DMS 273 (cell line): ENCODE results near the gene CTNNA2.

Experiments used
- DNase-seq: peaks from one replicate; lab custom pipeline; 2025; ENCODE audit not compliant: unreplicated experiment; lab: John Stamatoyannopoulos, UW

Gene CTNNA2

GRCh38 chr2:79700651-79701050 is 187.8 kb downstream of the CTNNA2 start:
- no peak for DNase-seq

GRCh38 chr2:79702905-79703304 is 190.1 kb downstream of the CTNNA2 start:
- DNase-seq: no peak

- no peak for DNase-seq
These were observed 198.2 kb downstream of the CTNNA2 start for GRCh38 chr2:79711098-79711497.

- DNase-seq: no peak
These were observed 200.4 kb downstream of the CTNNA2 start for GRCh38 chr2:79713131-79713785.

- DNase-seq: no peak
These were observed 201.4 kb downstream of the CTNNA2 start for GRCh38 chr2:79714283-79714682.

- no peak for DNase-seq
These were observed 202.5 kb downstream of the CTNNA2 start for GRCh38 chr2:79715338-79715737.

GRCh38 chr2:79716266-79716665 is 203.4 kb downstream of the CTNNA2 start:
- DNase-seq: no peak

GRCh38 chr2:79717364-79718007 is 204.6 kb downstream of the CTNNA2 start:
- DNase-seq: no peak

GRCh38 chr2:79721061-79721460 is 208.2 kb downstream of the CTNNA2 start:
- DNase-seq: no peak

- DNase-seq: no peak
These were observed 209.1 kb downstream of the CTNNA2 start for GRCh38 chr2:79721966-79722365.

- no peak for DNase-seq
These were observed 211.0 kb downstream of the CTNNA2 start for GRCh38 chr2:79723830-79724229.

GRCh38 chr2:79729532-79729931 is 216.7 kb downstream of the CTNNA2 start:
- DNase-seq: no peak

- no peak for DNase-seq
These were observed 221.7 kb downstream of the CTNNA2 start for GRCh38 chr2:79734518-79734917.

GRCh38 chr2:79740879-79741443 is 228.1 kb downstream of the CTNNA2 start:
- no peak for DNase-seq

- DNase-seq: no peak
These were observed 237.5 kb downstream of the CTNNA2 start for GRCh38 chr2:79750321-79750720.

GRCh38 chr2:79757526-79757925 is 244.7 kb downstream of the CTNNA2 start:
- no peak for DNase-seq

- no peak for DNase-seq
These were observed 245.2 kb downstream of the CTNNA2 start for GRCh38 chr2:79758042-79758441.

GRCh38 chr2:79758749-79759282 is 246.0 kb downstream of the CTNNA2 start:
- DNase-seq: no peak

GRCh38 chr2:79770926-79771325 is 258.1 kb downstream of the CTNNA2 start:
- no peak for DNase-seq

- DNase-seq: no peak
These were observed 258.6 kb downstream of the CTNNA2 start for GRCh38 chr2:79771493-79771892.

- no peak for DNase-seq
These were observed 261.2 kb downstream of the CTNNA2 start for GRCh38 chr2:79774016-79774415.

GRCh38 chr2:79776461-79776860 is 263.6 kb downstream of the CTNNA2 start:
- no peak for DNase-seq
